Suprapubic skin (tissue), 4 donors: Measurements from ENCODE around the gene TRNT1. TPM values are rescaled to one million over a fixed set of nuclear protein-coding genes. Genes with fewer than 3 reads are reported as not detected.

Source experiments
- DNase-seq, 2 donors: peaks; one replicate each; pipeline ENCODE4 v3.0.0-alpha.2; 2019; ENCODE audit warnings: low spot score in 2 of 2
- H3K27ac ChIP-seq: fragments of 200-600 bp; sonication (generic); one replicate; pipeline ENCODE4 v1.5.1; 2019
- H3K27me3 ChIP-seq: fragments of 200-600 bp; sonication (generic); one replicate; pipeline ENCODE4 v1.5.1; 2019
- H3K36me3 ChIP-seq: fragments of 200-600 bp; sonication (generic); one replicate; pipeline ENCODE4 v1.5.1; 2019
- H3K4me1 ChIP-seq: fragments of 200-600 bp; sonication (generic); one replicate; pipeline ENCODE4 v1.5.1; 2019
- H3K4me3 ChIP-seq: fragments of 200-600 bp; sonication (generic); one replicate; pipeline ENCODE4 v1.5.1; 2019; ENCODE audit warnings: mild to moderate bottlenecking
- H3K9me3 ChIP-seq: fragments of 200-600 bp; sonication (generic); one replicate; pipeline ENCODE4 v1.5.1; 2019
- CTCF ChIP-seq, 2 donors: fragments of 200-600 bp in 1 of 2; fragments of 450-650 bp in 1 of 2; sonication (generic) in 1 of 2; IDR thresholded peaks; one replicate each; pipeline ENCODE4 v1.5.1; 2016 to 2019; ENCODE audit warnings: antibody characterized with exemption in 2 of 2, mild to moderate bottlenecking in 1 of 2, moderate library complexity in 1 of 2
- EP300 ChIP-seq: sonication (generic); formaldehyde crosslinking; IDR thresholded peaks from one replicate; pipeline ENCODE4 v1.6.1; 2017; ENCODE audit warnings: antibody characterized with exemption
- POLR2A ChIP-seq, 2 donors: fragments of 450-650 bp; IDR thresholded peaks; one replicate each; pipeline ENCODE4 v1.6.1; 2017; ENCODE audit warnings: antibody characterized with exemption in 2 of 2, mild to moderate bottlenecking in 2 of 2, moderate library complexity in 2 of 2
- POLR2AphosphoS5 ChIP-seq, 3 donors: sonication (generic); formaldehyde crosslinking; IDR thresholded peaks; one replicate each; pipeline ENCODE4 v1.6.1; 2017; ENCODE audit warnings: antibody characterized with exemption in 3 of 3
- WGBS: methylation state at CpG from one replicate; pipeline ENCODE4 v1.1.5; 2018; 5-methylcytosine and 5-hydroxymethylcytosine counted together
- total RNA-seq, 4 donors: library from RNA; depleted of rRNA; stranded (reverse); fragments of >200 nt; gene quantifications; one replicate each; pipeline ENCODE4 v1.1.0, GENCODE V29; 2016

Gene TRNT1
- total RNA-seq, 4 donors from 2014 or later = 9.9 to 28.1 (median 13.4) TPM

- DNase-seq = no peak
- Histone ChIP-seq H3K36me3 (no peaks in the 10 kb centered on the region), H3K4me3 (no peak overlapping the region), H3K9me3 (no peaks in the 10 kb centered on the region), H3K4me1 (peaks cover 29% of the 10 kb centered on the region), H3K27ac (no peak overlapping the region), H3K27me3 (no peaks in the 10 kb centered on the region)
- TF ChIP-seq POLR2A (IDR thresholded peaks at IDR 0.05) (no peak), EP300 (no peak), POLR2AphosphoS5 (IDR thresholded peaks at IDR 0.05) (no peak), CTCF (IDR thresholded peaks at IDR 0.05) (no peak)
- 79% methylated on average over 9 of the region's 9 CpGs for WGBS
Observed at GRCh38 chr3:3180456-3180855, 53.7 kb downstream of the TRNT1 start.

GRCh38 chr3:3184876-3185275 lies 58.1 kb downstream of the TRNT1 start:
- peaks cover 8% of the 10 kb centered on the region for H3K9me3 ChIP-seq
- 37% methylated on average over 2 of the region's 2 CpGs for WGBS
- no peak overlapping the region for H3K27ac ChIP-seq
- DNase-seq = no peak
- H3K4me1 ChIP-seq = peaks cover 5% of the 10 kb centered on the region
- no peaks in the 10 kb centered on the region for H3K36me3 ChIP-seq
- no peak overlapping the region for H3K4me3 ChIP-seq
- TF ChIP-seq EP300 = no peak
- no peaks in the 10 kb centered on the region for H3K27me3 ChIP-seq

DNA sequence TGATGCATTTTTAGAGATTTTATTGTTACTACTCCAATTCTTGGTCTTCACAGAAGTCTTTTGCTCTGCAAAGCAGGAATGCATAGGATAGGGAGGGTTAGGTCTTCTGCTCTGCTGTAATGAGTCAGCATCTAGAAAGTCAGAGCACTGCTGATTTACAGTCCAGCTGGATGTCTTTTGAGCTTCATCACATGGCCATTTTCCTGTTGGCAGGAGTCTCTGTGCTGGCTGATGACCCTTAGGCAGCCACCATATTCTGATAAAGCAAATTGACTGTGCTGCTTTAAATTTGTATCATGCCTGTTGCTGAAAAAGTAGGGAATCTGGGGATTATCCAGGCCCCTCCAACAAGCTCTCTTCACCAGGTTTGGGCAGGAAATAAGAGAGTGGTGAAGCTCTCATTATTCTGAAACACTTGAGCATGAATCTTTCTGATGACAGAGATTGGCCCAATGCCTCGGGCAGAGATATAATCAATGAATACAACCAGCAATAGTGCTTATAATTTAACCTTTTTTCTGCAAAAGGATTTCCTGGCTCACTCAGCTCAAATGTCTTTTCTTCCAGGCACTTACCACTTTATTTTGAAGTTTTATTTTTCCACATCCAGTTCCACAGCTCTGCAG lies 62.5 kb downstream of the TRNT1 start:
- no peak for TF ChIP-seq POLR2AphosphoS5 (IDR thresholded peaks at IDR 0.05)
- no peak for TF ChIP-seq CTCF (IDR thresholded peaks at IDR 0.05)
- no peak for TF ChIP-seq POLR2A (IDR thresholded peaks at IDR 0.05)
- TF ChIP-seq EP300 = no peak
- Histone ChIP-seq H3K4me1 (peaks cover 4% of the 10 kb centered on the region), H3K4me3 (no peak overlapping the region), H3K36me3 (no peaks in the 10 kb centered on the region), H3K27ac (no peak overlapping the region), H3K9me3 (peaks cover 8% of the 10 kb centered on the region), H3K27me3 (no peaks in the 10 kb centered on the region)
- DNase-seq = no peak
- WGBS = 35% methylated on average over 1 of the region's 1 CpG

- WGBS = 100% methylated on average over 1 of the region's 1 CpG
- H3K27me3 ChIP-seq = no peaks in the 10 kb centered on the region
Observed at GRCh38 chr3:3189961-3190360, 63.2 kb downstream of the TRNT1 start.

GRCh38 chr3:3191675-3192285 lies 65.0 kb downstream of the TRNT1 start:
- no peaks in the 10 kb centered on the region for H3K36me3 ChIP-seq
- no peak for DNase-seq
- H3K4me3 ChIP-seq = no peak overlapping the region
- TF ChIP-seq CTCF (IDR thresholded peaks at IDR 0.05) (no peak), POLR2A (IDR thresholded peaks at IDR 0.05) (no peak), EP300 (no peak), POLR2AphosphoS5 (IDR thresholded peaks at IDR 0.05) (no peak)
- no peaks in the 10 kb centered on the region for H3K27me3 ChIP-seq
- 53% methylated on average over 4 of the region's 4 CpGs for WGBS
- H3K4me1 ChIP-seq = peaks cover 4% of the 10 kb centered on the region
- no peak overlapping the region for H3K27ac ChIP-seq
- peaks cover 6% of the 10 kb centered on the region for H3K9me3 ChIP-seq

More at GRCh38 chr3:3189961-3190360, 63.2 kb downstream of the TRNT1 start:
- no peak overlapping the region for H3K4me3 ChIP-seq
- H3K4me1 ChIP-seq = peaks cover 4% of the 10 kb centered on the region
- H3K9me3 ChIP-seq = peaks cover 8% of the 10 kb centered on the region
- no peak for DNase-seq
- TF ChIP-seq CTCF (IDR thresholded peaks at IDR 0.05) (no peak), EP300 (no peak), POLR2AphosphoS5 (IDR thresholded peaks at IDR 0.05) (no peak), POLR2A (IDR thresholded peaks at IDR 0.05) (no peak)
- no peaks in the 10 kb centered on the region for H3K36me3 ChIP-seq
- H3K27ac ChIP-seq = no peak overlapping the region
